Hair follicle dermal papilla cell (primary cell): ENCODE results near the gene MRPS21. TPM values are rescaled to one million over a fixed set of nuclear protein-coding genes. Genes with fewer than 3 reads are reported as not detected.

Experiments used
- total RNA-seq: library from RNA; depleted of rRNA; stranded (reverse); fragments of >200 nt; gene quantifications from 2 replicates; pipeline ENCODE4 v1.2.3, GENCODE V29; 2012

The MRPS21 gene
- 16.9 and 24.0 TPM in 2 replicates for total RNA-seq

DNA sequence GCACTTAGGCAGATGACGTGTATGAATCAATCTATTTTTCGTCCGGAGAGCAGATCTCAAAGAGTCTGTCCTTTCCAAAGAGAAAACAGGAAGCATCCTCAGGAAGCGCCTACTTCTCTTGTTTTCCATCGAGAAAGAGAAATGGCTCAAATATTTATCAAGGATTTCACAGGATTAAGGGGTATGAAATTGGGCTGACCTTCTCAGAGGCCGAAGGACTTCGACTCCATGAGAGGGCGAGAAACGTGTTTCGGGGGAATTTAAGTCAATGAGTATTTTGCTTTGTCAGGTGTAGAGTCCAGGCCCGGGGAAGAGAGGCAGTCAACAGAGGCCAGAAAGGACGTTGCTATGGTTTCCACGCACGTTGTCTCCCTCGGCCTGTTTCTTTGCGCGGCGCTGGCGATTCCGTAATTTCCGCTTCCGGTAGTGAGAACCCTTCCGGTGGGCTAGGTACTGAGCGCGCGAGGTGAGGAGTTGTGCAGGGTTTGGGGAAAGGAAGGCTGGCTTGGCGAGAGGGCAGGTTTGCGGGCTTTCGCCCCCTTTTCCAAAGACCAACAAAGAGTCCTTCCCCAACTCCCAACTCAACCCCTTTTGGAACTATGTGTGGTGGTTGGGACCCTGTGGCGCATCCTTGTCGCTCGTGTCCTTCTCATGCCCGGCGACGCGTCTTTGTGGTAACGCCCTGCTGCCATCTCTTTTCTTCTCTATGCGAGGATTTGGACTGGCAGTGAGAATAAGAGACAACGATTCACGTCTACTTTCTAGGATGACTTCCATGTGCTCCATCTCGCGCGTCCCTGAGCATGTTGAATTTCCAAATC is at the start of gene MRPS21:
Gene MRPS21 (plus strand): TSS at position 429 of the 821 bp plus-strand sequence. CDS start 506 bp downstream, outside the sequence.

DNA sequence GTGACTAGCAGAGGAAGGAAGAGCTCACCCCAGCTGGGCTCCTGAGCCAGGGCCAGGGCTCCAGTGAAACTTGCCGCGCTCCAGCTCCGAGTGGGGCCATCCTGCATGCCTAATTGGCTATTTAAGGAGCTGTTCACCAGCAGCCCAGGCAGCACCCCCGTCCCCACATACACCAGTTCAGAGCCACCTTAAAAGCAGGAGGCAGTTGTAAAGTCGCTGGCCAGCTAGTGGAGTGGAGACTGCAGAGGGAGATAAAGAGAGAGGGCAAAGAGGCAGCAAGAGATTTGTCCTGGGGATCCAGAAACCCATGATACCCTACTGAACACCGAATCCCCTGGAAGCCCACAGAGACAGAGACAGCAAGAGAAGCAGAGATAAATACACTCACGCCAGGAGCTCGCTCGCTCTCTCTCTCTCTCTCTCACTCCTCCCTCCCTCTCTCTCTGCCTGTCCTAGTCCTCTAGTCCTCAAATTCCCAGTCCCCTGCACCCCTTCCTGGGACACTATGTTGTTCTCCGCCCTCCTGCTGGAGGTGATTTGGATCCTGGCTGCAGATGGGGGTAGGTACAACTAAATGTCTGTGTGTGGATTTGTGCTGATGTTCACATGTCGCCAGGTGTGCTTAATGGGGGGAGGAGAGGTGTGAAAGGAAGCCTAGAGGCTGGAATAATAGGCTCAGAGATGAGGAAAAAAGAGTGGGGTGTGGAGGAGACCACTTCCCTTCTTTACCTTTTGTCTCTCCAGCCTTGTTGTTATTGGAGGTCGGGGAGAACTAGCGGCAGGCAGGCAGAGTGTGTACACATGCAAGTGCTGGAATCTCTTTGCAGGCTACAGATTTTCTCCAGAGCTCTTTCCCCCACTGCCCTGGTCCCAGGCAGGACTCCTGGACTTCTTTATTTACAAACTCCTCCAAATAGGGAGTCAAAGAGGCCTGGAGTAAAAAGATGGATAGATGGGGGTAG is 35.8 kb upstream of the MRPS21 start, which contains the start of gene CA14:
Gene CA14 (plus strand): TSS at position 151 of the 962 bp plus-strand sequence. CDS start 355 bp downstream, at position 506.

DNA sequence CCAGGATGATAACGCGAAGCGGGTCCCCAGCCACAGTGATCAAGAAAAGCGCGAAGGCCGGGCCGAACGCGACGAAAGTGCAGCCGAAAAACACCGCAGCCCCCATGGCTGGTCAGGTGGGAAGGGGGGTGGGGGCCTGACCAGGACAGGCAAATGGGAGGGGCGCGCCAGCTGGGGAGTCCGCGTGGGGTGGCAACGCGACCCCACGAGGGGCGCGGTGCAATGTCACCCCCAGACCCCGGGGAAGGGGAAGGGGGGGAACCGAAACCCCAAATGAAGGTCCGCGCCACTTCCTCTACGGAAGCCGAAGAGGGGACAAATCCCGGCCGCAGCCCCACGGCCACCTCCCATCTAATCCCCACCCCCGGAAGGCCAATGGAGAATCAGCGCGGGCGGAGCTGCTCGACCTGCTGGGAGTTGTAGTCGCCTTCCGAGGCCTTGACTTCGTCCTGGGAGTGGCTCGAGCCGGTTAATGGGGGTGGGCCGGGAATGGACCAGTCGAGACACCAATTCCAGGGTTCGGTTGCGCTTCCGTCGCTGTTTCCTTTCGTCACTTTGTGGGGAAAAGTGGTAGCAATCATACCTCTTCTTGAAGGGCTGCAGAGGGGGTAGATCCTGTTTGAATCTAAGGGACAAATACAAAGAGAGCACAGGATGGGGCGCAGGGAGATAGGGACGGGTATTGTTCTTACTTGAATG is 24.8 kb upstream of the MRPS21 start, which contains the start of gene APH1A:
Gene APH1A (minus strand): TSS at position 312 of the 699 bp plus-strand sequence. CDS start 206 bp downstream, at position 106.

DNA sequence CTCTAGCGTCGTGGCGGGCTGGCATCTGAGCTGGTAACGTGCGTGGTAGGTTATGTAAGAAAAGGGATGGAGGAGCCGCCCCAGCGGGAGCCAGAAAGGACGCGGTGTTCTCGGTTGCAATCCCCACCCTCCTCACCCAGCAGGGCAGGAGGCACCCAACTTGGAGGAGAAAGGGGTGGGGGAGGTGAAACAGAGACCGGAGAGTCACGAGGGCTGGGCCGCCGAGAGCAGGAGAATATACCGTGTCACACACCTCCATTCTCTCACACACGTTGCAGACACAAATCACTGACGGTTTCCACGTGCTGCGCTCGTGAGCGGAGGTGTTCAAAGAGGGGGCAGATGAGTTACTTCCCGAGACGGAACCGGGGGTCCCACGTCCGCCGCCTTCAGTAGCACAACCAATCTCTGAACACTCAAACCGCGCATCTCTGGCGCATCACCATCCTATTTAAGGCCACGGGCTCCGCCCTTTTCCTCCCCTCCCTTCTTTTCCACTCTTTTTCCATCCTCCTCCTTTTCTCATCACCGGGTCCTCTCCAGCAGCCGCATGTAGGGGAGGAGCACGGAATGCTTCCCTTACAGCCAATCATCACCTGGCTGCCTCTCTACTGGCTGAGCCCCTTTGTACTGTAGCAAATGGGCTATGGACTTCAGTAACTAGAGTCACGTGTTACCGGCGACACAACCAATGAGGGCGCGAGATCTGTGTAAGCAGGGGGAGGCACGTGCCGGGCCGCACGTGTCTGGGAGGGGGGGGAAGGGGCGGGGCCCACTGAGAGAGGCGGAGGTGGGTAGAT is 11.7 kb upstream of the MRPS21 start, which contains the start of gene CIART:
Gene CIART (plus strand): TSS at position 797 of the 800 bp plus-strand sequence. CDS start 714 bp downstream, outside the sequence.

Other genes starting within 250 kb of the MRPS21 start
- gene VPS45, start 226.1 kb upstream of the MRPS21 start, total RNA-seq = 34.9 and 36.5 TPM in 2 replicates
- 48.5 and 66.8 TPM in 2 replicates for gene PLEKHO1, start 143.9 kb upstream of the MRPS21 start, total RNA-seq
- gene ANP32E, start 57.7 kb upstream of the MRPS21 start, total RNA-seq = 9.8 and 10.5 TPM in 2 replicates
- gene CA14, start 36.1 kb upstream of the MRPS21 start, total RNA-seq = not detected in 2 replicates
- 123 and 125 TPM in 2 replicates for gene APH1A, start 24.8 kb upstream of the MRPS21 start, total RNA-seq
- 5.5 and 8.4 TPM in 2 replicates for gene C1orf54, start 21.1 kb upstream of the MRPS21 start, total RNA-seq
- 16.6 and 20.2 TPM in 2 replicates for gene CIART, start 11.3 kb upstream of the MRPS21 start, total RNA-seq
- gene PRPF3, start 27.7 kb downstream of the MRPS21 start, total RNA-seq = 34.4 and 44.9 TPM in 2 replicates
- 12.1 and 12.8 TPM in 2 replicates for gene RPRD2, start 70.3 kb downstream of the MRPS21 start, total RNA-seq
- 11.2 and 14.8 TPM in 2 replicates for gene TARS2, start 193.6 kb downstream of the MRPS21 start, total RNA-seq
- gene ECM1, start 214.2 kb downstream of the MRPS21 start, total RNA-seq = 72.5 and 87.1 TPM in 2 replicates
- not detected in 2 replicates for gene FALEC, start 221.9 kb downstream of the MRPS21 start, total RNA-seq